ENCODE data around the gene ANKRD29. TPM values are rescaled to one million over a fixed set of nuclear protein-coding genes. Genes with fewer than 3 reads are reported as not detected.

Gene ANKRD29
- total and polyA plus RNA-seq, 3 donors from 2014 or later = 9.1 to 23.5 (median 17.5) TPM

GRCh38 chr18:23627970-23628369 is 34.7 kb downstream of the ANKRD29 start:
- intact Hi-C loops (cut with DNase I; ENCODE audit: low total_unique reads) = loop anchor here (10.0 kb wide), 1 partner anchor 187 kb away; no protein-coding TSS in a partner anchor
- no peak overlapping the region for H3K4me3 ChIP-seq
- no peak for TF ChIP-seq CTCF (IDR thresholded peaks at IDR 0.05)
- no peak for TF ChIP-seq POLR2A (IDR thresholded peaks at IDR 0.05)
- no peaks in the 10 kb centered on the region for H3K4me1 ChIP-seq
- no peaks in the 10 kb centered on the region for H3K9me3 ChIP-seq
- H3K36me3 ChIP-seq (ENCODE audit: low read depth, missing control alignments) = no peaks in the 10 kb centered on the region
- no peaks in the 10 kb centered on the region for H3K27me3 ChIP-seq
- DNase-seq = no peak
- H3K27ac ChIP-seq = no peak overlapping the region

- no peak overlapping the region for H3K27ac ChIP-seq
- no peak for TF ChIP-seq CTCF (IDR thresholded peaks at IDR 0.05)
- TF ChIP-seq POLR2A (IDR thresholded peaks at IDR 0.05) = no peak
- intact Hi-C loops (cut with DNase I; ENCODE audit: low total_unique reads) = loop anchor here (10.0 kb wide), 1 partner anchor 187 kb away; no protein-coding TSS in a partner anchor
- WGBS, 2 donors = 74 to 81% methylated on average over 3 of the region's 3 CpGs
- H3K9me3 ChIP-seq = no peaks in the 10 kb centered on the region
- no peaks in the 10 kb centered on the region for H3K36me3 ChIP-seq (ENCODE audit: low read depth, missing control alignments)
- no peak for DNase-seq
- H3K4me3 ChIP-seq = no peak overlapping the region
- no peaks in the 10 kb centered on the region for H3K27me3 ChIP-seq
- H3K4me1 ChIP-seq = no peaks in the 10 kb centered on the region
Observed at GRCh38 chr18:23627321-23627720, 35.4 kb downstream of the ANKRD29 start.

- TF ChIP-seq POLR2A (IDR thresholded peaks at IDR 0.05) (no peak), CTCF (IDR thresholded peaks at IDR 0.05) (no peak)
- no peaks in the 10 kb centered on the region for H3K9me3 ChIP-seq
- H3K27me3 ChIP-seq = no peaks in the 10 kb centered on the region
- DNase-seq = no peak
- H3K4me3 ChIP-seq = no peak overlapping the region
- H3K27ac ChIP-seq = no peak overlapping the region
- 51 to 52% methylated on average over 4 of the region's 4 CpGs for WGBS, 2 donors
- no peaks in the 10 kb centered on the region for H3K4me1 ChIP-seq
- H3K36me3 ChIP-seq (ENCODE audit: low read depth, missing control alignments) = no peaks in the 10 kb centered on the region
- intact Hi-C loops (cut with DNase I; ENCODE audit: low total_unique reads) = loop anchor here (10.0 kb wide), 1 partner anchor 188 kb away; no protein-coding TSS in a partner anchor
Observed at GRCh38 chr18:23626451-23627279, 36.0 kb downstream of the ANKRD29 start.

- intact Hi-C loops (cut with DNase I; ENCODE audit: low total_unique reads) = loop anchor here (5.0 to 10.0 kb wide), 2 partner anchors 79 to 192 kb away; no protein-coding TSS in a partner anchor
- WGBS, 2 donors = 86 to 89% methylated on average over 3 of the region's 3 CpGs
- H3K27me3 ChIP-seq = no peaks in the 10 kb centered on the region
- no peaks in the 10 kb centered on the region for H3K36me3 ChIP-seq (ENCODE audit: low read depth, missing control alignments)
- DNase-seq = no peak
- H3K4me3 ChIP-seq = no peak overlapping the region
- no peak overlapping the region for H3K27ac ChIP-seq
- H3K9me3 ChIP-seq = no peaks in the 10 kb centered on the region
- H3K4me1 ChIP-seq = peaks cover 16% of the 10 kb centered on the region
- no peak for TF ChIP-seq POLR2A (IDR thresholded peaks at IDR 0.05)
- no peak for TF ChIP-seq CTCF (IDR thresholded peaks at IDR 0.05)
Observed at GRCh38 chr18:23623040-23623439, 39.7 kb downstream of the ANKRD29 start.

Measured in testis (tissue), 3 donors.